HUES6 (cell line): Measurements from ENCODE around the gene UGT3A1.

Experiments used
- H3K27ac ChIP-seq: 2 replicates; pipeline ENCODE4 v1.7.0; 2013; ENCODE audit warnings: low read depth, mild to moderate bottlenecking, low read length, inconsistent platforms
- H3K27me3 ChIP-seq: 2 replicates; pipeline ENCODE4 v1.6.1; 2013; ENCODE audit warnings: low read length; ENCODE audit not compliant: control insufficient read depth, insufficient read depth
- H3K36me3 ChIP-seq: 2 replicates; pipeline ENCODE4 v1.6.1; 2013; ENCODE audit warnings: low read length; ENCODE audit not compliant: control insufficient read depth, insufficient read depth
- H3K4me1 ChIP-seq: 2 replicates; pipeline ENCODE4 v1.6.1; 2013; ENCODE audit warnings: low read length; ENCODE audit not compliant: control insufficient read depth, insufficient read depth
- H3K4me3 ChIP-seq: 2 replicates; pipeline ENCODE4 v1.5.1; 2013; ENCODE audit warnings: low read depth, low read length
- H3K9ac ChIP-seq: one replicate; pipeline ENCODE4 v1.6.1; 2013; ENCODE audit warnings: mild to moderate bottlenecking, low read length
- H3K9me3 ChIP-seq: 2 replicates; pipeline ENCODE4 v1.6.1; 2013; ENCODE audit warnings: low read depth, low read length; ENCODE audit not compliant: control insufficient read depth, insufficient read depth

Gene UGT3A1

GRCh38 chr5:35908814-35909213, 82.4 kb downstream of the UGT3A1 start:
- peaks cover 8% of the 10 kb centered on the region for H3K4me1 ChIP-seq
- no peak overlapping the region for H3K27ac ChIP-seq
- H3K36me3 ChIP-seq, result no peaks in the 10 kb centered on the region

DNA sequence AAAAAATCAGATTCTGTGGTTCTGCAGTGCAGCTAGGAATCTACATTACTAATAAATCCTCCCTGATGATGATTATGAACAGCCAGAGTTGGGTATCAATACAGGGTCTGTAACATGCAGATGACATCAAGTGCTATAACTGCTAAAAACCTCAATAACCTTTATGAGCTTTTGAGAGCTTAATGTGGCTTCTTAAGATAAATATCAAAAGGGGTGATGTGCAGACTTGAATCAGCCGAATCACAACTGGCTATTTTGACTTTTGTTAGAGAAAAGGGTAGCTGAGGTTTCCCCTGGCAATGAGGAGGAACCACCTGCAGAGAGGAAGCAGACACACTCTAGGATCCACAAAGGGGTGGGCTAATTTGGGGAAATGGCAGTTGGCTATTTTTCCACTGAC, 83.0 kb downstream of the UGT3A1 start:
- Histone ChIP-seq H3K36me3 (no peaks in the 10 kb centered on the region), H3K4me1 (peaks cover 8% of the 10 kb centered on the region), H3K4me3 (no peak overlapping the region), H3K9ac (no peak overlapping the region), H3K9me3 (peaks cover 15% of the 10 kb centered on the region), H3K27me3 (no peaks in the 10 kb centered on the region), H3K27ac (no peak overlapping the region)

More at GRCh38 chr5:35908814-35909213, 82.4 kb downstream of the UGT3A1 start:
- Histone ChIP-seq H3K9ac (no peak overlapping the region), H3K27me3 (no peaks in the 10 kb centered on the region), H3K4me3 (no peak overlapping the region), H3K9me3 (peaks cover 15% of the 10 kb centered on the region)

- no peaks in the 10 kb centered on the region for H3K36me3 ChIP-seq
Observed at GRCh38 chr5:35904443-35905132, 86.6 kb downstream of the UGT3A1 start.

DNA sequence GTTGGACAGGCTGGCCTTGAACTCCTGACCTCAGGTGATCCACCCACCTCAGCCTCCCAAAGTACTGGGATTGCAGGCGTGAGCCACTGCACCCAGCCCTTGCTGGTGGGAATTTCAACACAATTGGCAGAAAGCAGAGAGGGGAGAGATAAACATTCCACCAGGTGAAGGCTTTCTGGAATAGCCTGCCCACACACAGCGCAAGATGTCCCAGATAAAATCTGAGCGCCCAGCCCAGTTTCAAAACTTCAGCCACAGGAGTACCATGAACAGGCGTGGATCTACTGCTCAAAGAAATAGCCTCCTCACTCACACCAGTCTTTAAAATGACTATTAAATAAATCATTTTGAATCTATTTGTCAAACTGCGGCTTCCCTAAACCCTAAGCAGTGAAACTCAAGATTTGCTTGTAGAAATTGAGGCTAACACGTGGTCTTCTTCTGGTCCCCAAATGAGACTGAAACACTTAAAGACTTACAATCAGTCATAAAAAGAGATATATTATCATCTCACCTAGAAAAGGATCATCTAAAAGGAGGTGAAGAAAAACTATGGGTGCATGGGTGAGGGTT, 87.5 kb downstream of the UGT3A1 start:
- no peaks in the 10 kb centered on the region for H3K36me3 ChIP-seq
- H3K9me3 ChIP-seq, result 0 out of 2 replicates have a peak, but pooled peaks cover 4% of the 10 kb centered on the region
- H3K4me3 ChIP-seq, result no peak overlapping the region
- H3K27ac ChIP-seq, result no peak overlapping the region
- H3K4me1 ChIP-seq, result peaks cover 8% of the 10 kb centered on the region
- H3K27me3 ChIP-seq, result no peaks in the 10 kb centered on the region
- H3K9ac ChIP-seq, result no peak overlapping the region

More at GRCh38 chr5:35904443-35905132, 86.6 kb downstream of the UGT3A1 start:
- Histone ChIP-seq H3K4me3 (no peak overlapping the region), H3K9ac (no peak overlapping the region), H3K27ac (no peak overlapping the region), H3K4me1 (peaks cover 8% of the 10 kb centered on the region), H3K27me3 (no peaks in the 10 kb centered on the region), H3K9me3 (0 out of 2 replicates have a peak, but pooled peaks cover 4% of the 10 kb centered on the region)

DNA sequence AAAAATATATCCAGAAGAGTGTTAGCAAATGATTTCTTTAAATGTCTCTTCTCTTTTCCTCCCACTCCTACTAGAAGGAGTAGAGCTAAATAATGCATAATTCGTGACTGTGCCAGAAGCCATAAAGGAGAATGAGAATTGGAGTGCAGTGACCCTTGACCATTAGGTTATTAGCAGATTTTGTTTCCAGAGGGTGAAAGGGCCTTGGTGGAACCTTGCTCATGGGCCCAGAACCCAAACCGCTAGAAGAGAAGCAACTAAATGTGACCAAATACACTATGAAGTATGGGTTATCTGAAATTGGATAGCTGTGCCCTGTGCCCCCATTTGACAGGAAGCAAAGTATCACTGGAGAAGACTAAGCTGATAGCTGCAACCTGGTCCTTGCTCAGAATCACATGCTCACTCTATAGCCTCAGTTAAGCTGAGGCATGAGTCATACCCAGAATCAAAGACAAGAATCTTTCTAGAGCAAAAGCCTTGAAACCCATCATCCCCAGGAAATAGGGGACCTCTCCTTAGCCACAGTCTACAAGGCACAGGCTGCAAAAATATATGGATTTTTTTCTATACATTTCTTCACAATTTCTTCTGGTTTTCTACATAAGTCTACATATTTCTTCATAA, 89.0 kb downstream of the UGT3A1 start:
- Histone ChIP-seq H3K27ac (no peak overlapping the region), H3K9ac (no peak overlapping the region)

More for the DNA sequence above, 89.0 kb downstream of the UGT3A1 start:
- H3K4me1 ChIP-seq, result no peaks in the 10 kb centered on the region
- H3K36me3 ChIP-seq, result no peaks in the 10 kb centered on the region
- H3K9me3 ChIP-seq, result 0 out of 2 replicates have a peak, but pooled peaks cover 4% of the 10 kb centered on the region
- H3K4me3 ChIP-seq, result no peak overlapping the region
- no peaks in the 10 kb centered on the region for H3K27me3 ChIP-seq
